HEK293 (cell line): ENCODE results near the gene CDADC1.

ENCODE experiments used
- CTCF ChIA-PET: fragments of 350-600 bp; formaldehyde crosslinking; extraction: SDS; loops from one replicate; lab custom pipeline; 2021; ENCODE audit warnings: antibody characterized with exemption; lab: Yijun Ruan, JAX
- POLR2A ChIA-PET: fragments of 300-600 bp; formaldehyde crosslinking; extraction: SDS; loops from one replicate; lab custom pipeline; 2020; ENCODE audit warnings: antibody characterized with exemption, inconsistent platforms; lab: Yijun Ruan, JAX
- H3K27ac ChIP-seq: fragments of 200-500 bp; sonication (Bioruptor generic); 2 replicates; pipeline ENCODE4 v1.5.1; 2014; ENCODE audit warnings: low read depth, low read length, control low read depth, inconsistent platforms; ENCODE audit errors: extremely low read depth
- H3K36me3 ChIP-seq, 2 experiments: fragments of 200-500 bp in 1 of 2; sonication (Bioruptor generic) in 1 of 2; 1 replicate in 1 of 2; 2 replicates in 1 of 2; pipeline ENCODE4 v1.5.1; 2014 to 2017; ENCODE audit warnings: inconsistent platforms in 2 of 2, low read length in 2 of 2; ENCODE audit not compliant: control insufficient read depth in 2 of 2, insufficient read depth in 1 of 2
- H3K4me1 ChIP-seq: fragments of 200-500 bp; sonication (Bioruptor generic); 2 replicates; pipeline ENCODE4 v1.5.1; 2014; ENCODE audit warnings: mild to moderate bottlenecking, low read length, inconsistent platforms; ENCODE audit not compliant: control insufficient read depth, insufficient read depth
- H3K4me3 ChIP-seq: 2 replicates; pipeline ENCODE4 v1.5.1; 2011; ENCODE audit warnings: low read depth, mild to moderate bottlenecking, control low read depth, low read length, moderate library complexity
- H3K9me3 ChIP-seq: fragments of 200-500 bp; sonication (Bioruptor generic); 2 replicates; pipeline ENCODE4 v1.5.1; 2014; ENCODE audit warnings: low read depth, low read length, inconsistent platforms; ENCODE audit not compliant: control insufficient read depth, insufficient read depth
- KLF7 ChIP-seq: fragments of 450-650 bp; formaldehyde crosslinking; IDR thresholded peaks from 2 replicates; pipeline ENCODE4 v1.5.1; 2016; ENCODE audit warnings: missing biosample characterization, missing genetic modification characterization, borderline replicate concordance
- ZNF114 ChIP-seq: fragments of 450-650 bp; formaldehyde crosslinking; IDR thresholded peaks from 2 replicates; pipeline ENCODE4 v1.5.0; 2017; ENCODE audit warnings: missing biosample characterization, missing genetic modification characterization
- ZNF140 ChIP-seq: fragments of 450-650 bp; formaldehyde crosslinking; IDR thresholded peaks from 2 replicates; pipeline ENCODE4 v1.5.1; 2016; ENCODE audit warnings: missing biosample characterization, missing genetic modification characterization
- ZNF169 ChIP-seq: fragments of 450-650 bp; formaldehyde crosslinking; IDR thresholded peaks from 2 replicates; pipeline ENCODE4 v1.5.1; 2016; ENCODE audit warnings: missing biosample characterization, missing genetic modification characterization
- ZNF214 ChIP-seq: fragments of 450-650 bp; formaldehyde crosslinking; IDR thresholded peaks from 2 replicates; pipeline ENCODE4 v1.5.1; 2017; ENCODE audit warnings: missing biosample characterization, mild to moderate bottlenecking, missing genetic modification characterization, borderline replicate concordance
- ZNF248 ChIP-seq: fragments of 450-650 bp; formaldehyde crosslinking; IDR thresholded peaks from 2 replicates; pipeline ENCODE4 v1.5.1; 2017; ENCODE audit warnings: missing biosample characterization, missing genetic modification characterization
- ZNF621 ChIP-seq: fragments of 450-650 bp; formaldehyde crosslinking; IDR thresholded peaks from 2 replicates; pipeline ENCODE4 v1.5.1; 2017; ENCODE audit warnings: missing biosample characterization, missing genetic modification characterization
- ZNF654 ChIP-seq: fragments of 450-650 bp; formaldehyde crosslinking; IDR thresholded peaks from 2 replicates; pipeline ENCODE4 v1.5.1; 2016; ENCODE audit warnings: low read depth, missing biosample characterization, missing genetic modification characterization
- ZNF670 ChIP-seq: fragments of 450-650 bp; formaldehyde crosslinking; IDR thresholded peaks from 2 replicates; pipeline ENCODE4 v1.5.1; 2016; ENCODE audit warnings: missing biosample characterization, missing genetic modification characterization, low read depth
- TF ChIP-seq, protein P1 (sequence below): fragments of 450-650 bp; formaldehyde crosslinking; IDR thresholded peaks from 2 replicates; pipeline ENCODE4 v1.5.0; 2017; ENCODE audit warnings: missing biosample characterization, missing genetic modification characterization, borderline replicate concordance
- TF ChIP-seq, protein P2 (sequence below): fragments of 450-650 bp; formaldehyde crosslinking; IDR thresholded peaks from 2 replicates; pipeline ENCODE4 v1.5.1; 2016; ENCODE audit warnings: missing biosample characterization, missing genetic modification characterization, borderline replicate concordance
- TF ChIP-seq, protein P3 (sequence below): fragments of 450-650 bp; formaldehyde crosslinking; IDR thresholded peaks from 2 replicates; pipeline ENCODE4 v1.5.1; 2016; ENCODE audit warnings: missing biosample characterization, missing genetic modification characterization
- TF ChIP-seq, protein P4 (sequence below): fragments of 450-650 bp; formaldehyde crosslinking; IDR thresholded peaks from 2 replicates; pipeline ENCODE4 v1.5.1; 2016; ENCODE audit warnings: missing biosample characterization, missing genetic modification characterization, low read depth
- TF ChIP-seq, protein P5 (sequence below): fragments of 450-650 bp; formaldehyde crosslinking; IDR thresholded peaks from 2 replicates; pipeline ENCODE4 v1.5.1; 2017; ENCODE audit warnings: missing biosample characterization, missing genetic modification characterization

Gene CDADC1

DNA sequence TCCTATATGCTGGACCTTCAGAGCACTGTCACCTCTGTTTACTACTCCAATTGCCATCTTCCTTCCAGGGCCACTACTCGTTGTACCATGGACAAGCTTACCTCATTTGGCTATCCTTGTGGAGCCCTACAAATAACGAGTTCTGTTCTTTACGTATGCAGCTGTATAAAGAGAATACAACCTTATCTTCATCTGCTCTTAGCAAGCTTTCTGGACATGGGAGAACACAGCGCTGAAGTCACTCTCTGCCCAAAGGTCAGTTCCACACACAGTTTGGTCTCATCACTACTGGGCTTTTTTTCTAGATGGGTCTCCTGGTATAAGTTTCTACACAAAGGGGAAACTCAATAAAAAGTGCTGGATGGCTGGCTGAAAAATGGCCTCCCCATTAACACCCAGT is 88.9 kb downstream of the CDADC1 start:
- H3K36me3 ChIP-seq, result no peaks in the 10 kb centered on the region
- H3K9me3 ChIP-seq, result no peaks in the 10 kb centered on the region
- no peaks in the 10 kb centered on the region for H3K4me1 ChIP-seq
- no peak overlapping the region for H3K4me3 ChIP-seq
- ChIA-PET POLR2A (no interaction called here), CTCF (no interaction called here)
- H3K27ac ChIP-seq, result no peak overlapping the region
- TF ChIP-seq KLF7 (tag by site-specific recombination) (no peak), ZNF654 (no peak), ZNF114 (tag by site-specific recombination) (no peak), ZNF248 (tag by site-specific recombination) (no peak), ZNF169 (tag by site-specific recombination) (no peak), ZNF621 (tag by site-specific recombination) (no peak), ZNF140 (tag by site-specific recombination) (no peak)
- TF ChIP-seq, protein P1, sequence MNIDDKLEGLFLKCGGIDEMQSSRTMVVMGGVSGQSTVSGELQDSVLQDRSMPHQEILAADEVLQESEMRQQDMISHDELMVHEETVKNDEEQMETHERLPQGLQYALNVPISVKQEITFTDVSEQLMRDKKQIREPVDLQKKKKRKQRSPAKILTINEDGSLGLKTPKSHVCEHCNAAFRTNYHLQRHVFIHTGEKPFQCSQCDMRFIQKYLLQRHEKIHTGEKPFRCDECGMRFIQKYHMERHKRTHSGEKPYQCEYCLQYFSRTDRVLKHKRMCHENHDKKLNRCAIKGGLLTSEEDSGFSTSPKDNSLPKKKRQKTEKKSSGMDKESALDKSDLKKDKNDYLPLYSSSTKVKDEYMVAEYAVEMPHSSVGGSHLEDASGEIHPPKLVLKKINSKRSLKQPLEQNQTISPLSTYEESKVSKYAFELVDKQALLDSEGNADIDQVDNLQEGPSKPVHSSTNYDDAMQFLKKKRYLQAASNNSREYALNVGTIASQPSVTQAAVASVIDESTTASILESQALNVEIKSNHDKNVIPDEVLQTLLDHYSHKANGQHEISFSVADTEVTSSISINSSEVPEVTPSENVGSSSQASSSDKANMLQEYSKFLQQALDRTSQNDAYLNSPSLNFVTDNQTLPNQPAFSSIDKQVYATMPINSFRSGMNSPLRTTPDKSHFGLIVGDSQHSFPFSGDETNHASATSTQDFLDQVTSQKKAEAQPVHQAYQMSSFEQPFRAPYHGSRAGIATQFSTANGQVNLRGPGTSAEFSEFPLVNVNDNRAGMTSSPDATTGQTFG, result no peak
- TF ChIP-seq, protein P2, sequence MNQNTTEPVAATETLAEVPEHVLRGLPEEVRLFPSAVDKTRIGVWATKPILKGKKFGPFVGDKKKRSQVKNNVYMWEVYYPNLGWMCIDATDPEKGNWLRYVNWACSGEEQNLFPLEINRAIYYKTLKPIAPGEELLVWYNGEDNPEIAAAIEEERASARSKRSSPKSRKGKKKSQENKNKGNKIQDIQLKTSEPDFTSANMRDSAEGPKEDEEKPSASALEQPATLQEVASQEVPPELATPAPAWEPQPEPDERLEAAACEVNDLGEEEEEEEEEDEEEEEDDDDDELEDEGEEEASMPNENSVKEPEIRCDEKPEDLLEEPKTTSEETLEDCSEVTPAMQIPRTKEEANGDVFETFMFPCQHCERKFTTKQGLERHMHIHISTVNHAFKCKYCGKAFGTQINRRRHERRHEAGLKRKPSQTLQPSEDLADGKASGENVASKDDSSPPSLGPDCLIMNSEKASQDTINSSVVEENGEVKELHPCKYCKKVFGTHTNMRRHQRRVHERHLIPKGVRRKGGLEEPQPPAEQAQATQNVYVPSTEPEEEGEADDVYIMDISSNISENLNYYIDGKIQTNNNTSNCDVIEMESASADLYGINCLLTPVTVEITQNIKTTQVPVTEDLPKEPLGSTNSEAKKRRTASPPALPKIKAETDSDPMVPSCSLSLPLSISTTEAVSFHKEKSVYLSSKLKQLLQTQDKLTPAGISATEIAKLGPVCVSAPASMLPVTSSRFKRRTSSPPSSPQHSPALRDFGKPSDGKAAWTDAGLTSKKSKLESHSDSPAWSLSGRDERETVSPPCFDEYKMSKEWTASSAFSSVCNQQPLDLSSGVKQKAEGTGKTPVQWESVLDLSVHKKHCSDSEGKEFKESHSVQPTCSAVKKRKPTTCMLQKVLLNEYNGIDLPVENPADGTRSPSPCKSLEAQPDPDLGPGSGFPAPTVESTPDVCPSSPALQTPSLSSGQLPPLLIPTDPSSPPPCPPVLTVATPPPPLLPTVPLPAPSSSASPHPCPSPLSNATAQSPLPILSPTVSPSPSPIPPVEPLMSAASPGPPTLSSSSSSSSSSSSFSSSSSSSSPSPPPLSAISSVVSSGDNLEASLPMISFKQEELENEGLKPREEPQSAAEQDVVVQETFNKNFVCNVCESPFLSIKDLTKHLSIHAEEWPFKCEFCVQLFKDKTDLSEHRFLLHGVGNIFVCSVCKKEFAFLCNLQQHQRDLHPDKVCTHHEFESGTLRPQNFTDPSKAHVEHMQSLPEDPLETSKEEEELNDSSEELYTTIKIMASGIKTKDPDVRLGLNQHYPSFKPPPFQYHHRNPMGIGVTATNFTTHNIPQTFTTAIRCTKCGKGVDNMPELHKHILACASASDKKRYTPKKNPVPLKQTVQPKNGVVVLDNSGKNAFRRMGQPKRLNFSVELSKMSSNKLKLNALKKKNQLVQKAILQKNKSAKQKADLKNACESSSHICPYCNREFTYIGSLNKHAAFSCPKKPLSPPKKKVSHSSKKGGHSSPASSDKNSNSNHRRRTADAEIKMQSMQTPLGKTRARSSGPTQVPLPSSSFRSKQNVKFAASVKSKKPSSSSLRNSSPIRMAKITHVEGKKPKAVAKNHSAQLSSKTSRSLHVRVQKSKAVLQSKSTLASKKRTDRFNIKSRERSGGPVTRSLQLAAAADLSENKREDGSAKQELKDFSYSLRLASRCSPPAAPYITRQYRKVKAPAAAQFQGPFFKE (tag by site-specific recombination), result no peak

DNA sequence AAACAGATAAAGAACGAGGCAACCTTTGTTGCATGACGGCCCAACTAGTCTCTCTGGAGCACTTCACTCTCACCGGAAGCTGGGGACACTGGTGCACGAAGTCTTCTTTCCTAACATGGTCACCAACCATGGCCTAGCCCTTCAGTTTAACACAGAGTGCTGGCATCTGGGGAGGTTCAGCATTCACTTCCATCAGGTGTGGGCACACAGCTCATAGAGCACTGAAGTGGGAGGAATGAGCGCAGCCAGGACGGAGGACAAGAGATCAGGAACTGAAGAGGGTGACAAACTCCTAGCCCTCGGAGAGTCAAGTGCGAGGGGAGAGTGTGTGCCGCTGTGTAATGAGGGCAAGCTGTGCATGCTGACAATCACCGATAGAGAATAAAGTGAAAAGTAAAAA is 92.4 kb downstream of the CDADC1 start:
- Histone ChIP-seq H3K4me3 (no peak overlapping the region), H3K27ac (no peak overlapping the region), H3K4me1 (no peaks in the 10 kb centered on the region)
- ChIA-PET CTCF (no interaction called here), POLR2A (no interaction called here)
- no peak for TF ChIP-seq ZNF670 (tag by site-specific recombination)
- TF ChIP-seq, protein P3, sequence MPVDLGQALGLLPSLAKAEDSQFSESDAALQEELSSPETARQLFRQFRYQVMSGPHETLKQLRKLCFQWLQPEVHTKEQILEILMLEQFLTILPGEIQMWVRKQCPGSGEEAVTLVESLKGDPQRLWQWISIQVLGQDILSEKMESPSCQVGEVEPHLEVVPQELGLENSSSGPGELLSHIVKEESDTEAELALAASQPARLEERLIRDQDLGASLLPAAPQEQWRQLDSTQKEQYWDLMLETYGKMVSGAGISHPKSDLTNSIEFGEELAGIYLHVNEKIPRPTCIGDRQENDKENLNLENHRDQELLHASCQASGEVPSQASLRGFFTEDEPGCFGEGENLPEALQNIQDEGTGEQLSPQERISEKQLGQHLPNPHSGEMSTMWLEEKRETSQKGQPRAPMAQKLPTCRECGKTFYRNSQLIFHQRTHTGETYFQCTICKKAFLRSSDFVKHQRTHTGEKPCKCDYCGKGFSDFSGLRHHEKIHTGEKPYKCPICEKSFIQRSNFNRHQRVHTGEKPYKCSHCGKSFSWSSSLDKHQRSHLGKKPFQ (tag by site-specific recombination), result no peak
- TF ChIP-seq, protein P4, sequence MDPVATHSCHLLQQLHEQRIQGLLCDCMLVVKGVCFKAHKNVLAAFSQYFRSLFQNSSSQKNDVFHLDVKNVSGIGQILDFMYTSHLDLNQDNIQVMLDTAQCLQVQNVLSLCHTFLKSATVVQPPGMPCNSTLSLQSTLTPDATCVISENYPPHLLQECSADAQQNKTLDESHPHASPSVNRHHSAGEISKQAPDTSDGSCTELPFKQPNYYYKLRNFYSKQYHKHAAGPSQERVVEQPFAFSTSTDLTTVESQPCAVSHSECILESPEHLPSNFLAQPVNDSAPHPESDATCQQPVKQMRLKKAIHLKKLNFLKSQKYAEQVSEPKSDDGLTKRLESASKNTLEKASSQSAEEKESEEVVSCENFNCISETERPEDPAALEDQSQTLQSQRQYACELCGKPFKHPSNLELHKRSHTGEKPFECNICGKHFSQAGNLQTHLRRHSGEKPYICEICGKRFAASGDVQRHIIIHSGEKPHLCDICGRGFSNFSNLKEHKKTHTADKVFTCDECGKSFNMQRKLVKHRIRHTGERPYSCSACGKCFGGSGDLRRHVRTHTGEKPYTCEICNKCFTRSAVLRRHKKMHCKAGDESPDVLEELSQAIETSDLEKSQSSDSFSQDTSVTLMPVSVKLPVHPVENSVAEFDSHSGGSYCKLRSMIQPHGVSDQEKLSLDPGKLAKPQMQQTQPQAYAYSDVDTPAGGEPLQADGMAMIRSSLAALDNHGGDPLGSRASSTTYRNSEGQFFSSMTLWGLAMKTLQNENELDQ (tag by site-specific recombination), result no peak
- TF ChIP-seq, protein P5, sequence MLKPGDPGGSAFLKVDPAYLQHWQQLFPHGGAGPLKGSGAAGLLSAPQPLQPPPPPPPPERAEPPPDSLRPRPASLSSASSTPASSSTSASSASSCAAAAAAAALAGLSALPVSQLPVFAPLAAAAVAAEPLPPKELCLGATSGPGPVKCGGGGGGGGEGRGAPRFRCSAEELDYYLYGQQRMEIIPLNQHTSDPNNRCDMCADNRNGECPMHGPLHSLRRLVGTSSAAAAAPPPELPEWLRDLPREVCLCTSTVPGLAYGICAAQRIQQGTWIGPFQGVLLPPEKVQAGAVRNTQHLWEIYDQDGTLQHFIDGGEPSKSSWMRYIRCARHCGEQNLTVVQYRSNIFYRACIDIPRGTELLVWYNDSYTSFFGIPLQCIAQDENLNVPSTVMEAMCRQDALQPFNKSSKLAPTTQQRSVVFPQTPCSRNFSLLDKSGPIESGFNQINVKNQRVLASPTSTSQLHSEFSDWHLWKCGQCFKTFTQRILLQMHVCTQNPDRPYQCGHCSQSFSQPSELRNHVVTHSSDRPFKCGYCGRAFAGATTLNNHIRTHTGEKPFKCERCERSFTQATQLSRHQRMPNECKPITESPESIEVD (tag by site-specific recombination), result no peak
- no peak for TF ChIP-seq ZNF214 (tag by site-specific recombination)
- TF ChIP-seq, all 188 proteins: peak for 0
- Histone ChIP-seq H3K36me3 (no peaks in the 10 kb centered on the region), H3K9me3 (no peaks in the 10 kb centered on the region)
